Panc1 (cell line): ENCODE data around the gene CNGB1. TPM values are rescaled to one million over a fixed set of nuclear protein-coding genes. Genes with fewer than 3 reads are reported as not detected.

Experiments
- ATAC-seq: fragments of 200-7000 bp; cut with Tn5 transposase; 2 replicates; pipeline ENCODE4 v1.9.1; 2020; ENCODE audit warnings: mild to moderate bottlenecking, moderate library complexity
- BruUV-seq: library from RNA; stranded (reverse); fragments of 400-500 nt; replicated peaks from 2 replicates; lab custom pipeline; 2021; lab: Mats Ljungman, UMichigan
- CTCF ChIA-PET: fragments of 300-600 bp; sonication (Branson Sonifier 250); formaldehyde crosslinking; loops from one replicate; lab custom pipeline; 2022; ENCODE audit warnings: antibody characterized with exemption; lab: Charles Lee
- POLR2A ChIA-PET: fragments of 300-600 bp; sonication (Branson Sonifier 250); formaldehyde crosslinking; loops from one replicate; lab custom pipeline; 2022; ENCODE audit warnings: antibody characterized with exemption; lab: Charles Lee
- DNase-seq: peaks from one replicate; pipeline ENCODE4 v3.0.0-alpha.2; 2010; ENCODE audit warnings: low read depth, low spot score
- H3K27ac ChIP-seq: 2 replicates; pipeline ENCODE4 v1.5.1; 2011; ENCODE audit warnings: mild to moderate bottlenecking, low read length, inconsistent platforms
- H3K27me3 ChIP-seq: fragments of 200-500 bp; sonication (Bioruptor generic); 2 replicates; pipeline ENCODE4 v1.6.0; 2014; ENCODE audit warnings: low read length, inconsistent platforms; ENCODE audit not compliant: control insufficient read depth, insufficient read depth
- H3K36me3 ChIP-seq: fragments of 200-500 bp; sonication (Bioruptor generic); 2 replicates; pipeline ENCODE4 v1.5.1; 2014; ENCODE audit warnings: inconsistent platforms, mild to moderate bottlenecking, low read length, moderate library complexity; ENCODE audit not compliant: control insufficient read depth, insufficient read depth
- H3K4me1 ChIP-seq: 2 replicates; pipeline ENCODE4 v1.5.1; 2011; ENCODE audit warnings: inconsistent platforms, mild to moderate bottlenecking, low read length, moderate library complexity; ENCODE audit not compliant: control insufficient read depth, insufficient read depth
- H3K4me3 ChIP-seq, 2 experiments: 2 replicates each; pipeline ENCODE4 v1.5.1; 2011 to 2012; ENCODE audit warnings: low read depth in 2 of 2, low read length in 2 of 2, mild to moderate bottlenecking in 2 of 2, inconsistent platforms in 1 of 2, moderate library complexity in 1 of 2
- H3K9me3 ChIP-seq: fragments of 200-500 bp; sonication (Bioruptor generic); 2 replicates; pipeline ENCODE4 v1.5.1; 2014; ENCODE audit warnings: low read depth, mild to moderate bottlenecking, inconsistent platforms, low read length, moderate library complexity; ENCODE audit not compliant: control insufficient read depth, insufficient read depth
- POLR2AphosphoS5 ChIP-seq: IDR thresholded peaks from 2 replicates; pipeline ENCODE4 v1.6.1; 2012; ENCODE audit warnings: mild to moderate bottlenecking, low read depth, low read length, moderate library complexity
- SIN3A ChIP-seq: IDR thresholded peaks from 2 replicates; pipeline ENCODE4 v1.6.1; 2012; ENCODE audit warnings: low read depth, mild to moderate bottlenecking, low read length, moderate library complexity, borderline replicate concordance; ENCODE audit not compliant: insufficient read depth
- TCF7L2 ChIP-seq: IDR thresholded peaks from 2 replicates; pipeline ENCODE4 v1.6.1; 2011; ENCODE audit warnings: mild to moderate bottlenecking, low read depth, low read length, inconsistent platforms
- in situ Hi-C: cut with HindIII; loops from 2 replicates; pipeline ENCODE4 v1.10.0; 2016; ENCODE audit warnings: low sequenced_read_pairs, low pct_unique_long_range_greater_than_20kb
- intact Hi-C: fragments of 100-400 bp; cut with micrococcal nuclease; formaldehyde crosslinking; loops from one replicate; pipeline ENCODE4 v1.10.0; 2022; ENCODE audit not compliant: unreplicated experiment
- total RNA-seq: library from RNA; stranded (reverse); gene quantifications from one replicate; pipeline ENCODE4 v1.2.1, GENCODE V29; 2021; ENCODE audit not compliant: unreplicated experiment
- TF ChIP-seq, protein P1 (sequence below): fragments of 450-650 bp; IDR thresholded peaks from 2 replicates; pipeline ENCODE4 v1.5.1; 2017; ENCODE audit warnings: mild to moderate bottlenecking
- TF ChIP-seq, protein P2 (sequence below), 2 experiments: IDR thresholded peaks; 2 replicates each; pipeline ENCODE4 v1.6.1; 2011 to 2012; ENCODE audit warnings: low read depth in 2 of 2, control low read depth in 1 of 2, low read length in 1 of 2, mild to moderate bottlenecking in 1 of 2, moderate library complexity in 1 of 2; ENCODE audit not compliant: insufficient read depth in 1 of 2

Gene CNGB1
- total RNA-seq, 1 experiment from 2014 or later = not detected

DNA sequence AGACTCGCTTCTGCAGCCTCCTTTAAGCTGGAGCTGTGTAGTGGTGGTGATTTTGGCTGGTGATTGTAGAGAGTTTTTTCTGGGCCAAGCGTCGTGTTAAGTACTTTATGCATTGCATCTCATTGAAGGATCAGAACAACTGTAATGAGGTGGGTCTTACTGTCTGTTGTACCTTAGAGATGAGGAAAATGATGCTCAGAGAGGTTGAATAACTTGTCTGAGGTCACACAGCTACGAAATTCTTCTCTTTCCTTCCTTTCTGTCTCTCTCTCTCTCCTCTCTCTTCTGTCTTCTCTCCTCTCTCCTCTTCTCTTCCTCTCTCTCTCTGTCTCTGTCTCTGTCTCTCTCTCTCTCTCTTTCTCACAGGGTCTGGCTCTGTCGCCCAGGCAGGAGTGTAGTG, 82.8 kb downstream of the CNGB1 start:
- intact Hi-C loops = no loop called here
- ATAC-seq (no peak), DNase-seq (no peak)
- Histone ChIP-seq H3K36me3 (no peaks in the 10 kb centered on the region), H3K4me3 (no peak overlapping the region), H3K27me3 (no peaks in the 10 kb centered on the region), H3K9me3 (no peaks in the 10 kb centered on the region), H3K27ac (no peak overlapping the region), H3K4me1 (no peaks in the 10 kb centered on the region)
- TF ChIP-seq SIN3A (no peak), TCF7L2 (no peak), POLR2AphosphoS5 (no peak)
- TF ChIP-seq, protein P1, sequence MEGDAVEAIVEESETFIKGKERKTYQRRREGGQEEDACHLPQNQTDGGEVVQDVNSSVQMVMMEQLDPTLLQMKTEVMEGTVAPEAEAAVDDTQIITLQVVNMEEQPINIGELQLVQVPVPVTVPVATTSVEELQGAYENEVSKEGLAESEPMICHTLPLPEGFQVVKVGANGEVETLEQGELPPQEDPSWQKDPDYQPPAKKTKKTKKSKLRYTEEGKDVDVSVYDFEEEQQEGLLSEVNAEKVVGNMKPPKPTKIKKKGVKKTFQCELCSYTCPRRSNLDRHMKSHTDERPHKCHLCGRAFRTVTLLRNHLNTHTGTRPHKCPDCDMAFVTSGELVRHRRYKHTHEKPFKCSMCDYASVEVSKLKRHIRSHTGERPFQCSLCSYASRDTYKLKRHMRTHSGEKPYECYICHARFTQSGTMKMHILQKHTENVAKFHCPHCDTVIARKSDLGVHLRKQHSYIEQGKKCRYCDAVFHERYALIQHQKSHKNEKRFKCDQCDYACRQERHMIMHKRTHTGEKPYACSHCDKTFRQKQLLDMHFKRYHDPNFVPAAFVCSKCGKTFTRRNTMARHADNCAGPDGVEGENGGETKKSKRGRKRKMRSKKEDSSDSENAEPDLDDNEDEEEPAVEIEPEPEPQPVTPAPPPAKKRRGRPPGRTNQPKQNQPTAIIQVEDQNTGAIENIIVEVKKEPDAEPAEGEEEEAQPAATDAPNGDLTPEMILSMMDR = no peak
- TF ChIP-seq, protein P2, sequence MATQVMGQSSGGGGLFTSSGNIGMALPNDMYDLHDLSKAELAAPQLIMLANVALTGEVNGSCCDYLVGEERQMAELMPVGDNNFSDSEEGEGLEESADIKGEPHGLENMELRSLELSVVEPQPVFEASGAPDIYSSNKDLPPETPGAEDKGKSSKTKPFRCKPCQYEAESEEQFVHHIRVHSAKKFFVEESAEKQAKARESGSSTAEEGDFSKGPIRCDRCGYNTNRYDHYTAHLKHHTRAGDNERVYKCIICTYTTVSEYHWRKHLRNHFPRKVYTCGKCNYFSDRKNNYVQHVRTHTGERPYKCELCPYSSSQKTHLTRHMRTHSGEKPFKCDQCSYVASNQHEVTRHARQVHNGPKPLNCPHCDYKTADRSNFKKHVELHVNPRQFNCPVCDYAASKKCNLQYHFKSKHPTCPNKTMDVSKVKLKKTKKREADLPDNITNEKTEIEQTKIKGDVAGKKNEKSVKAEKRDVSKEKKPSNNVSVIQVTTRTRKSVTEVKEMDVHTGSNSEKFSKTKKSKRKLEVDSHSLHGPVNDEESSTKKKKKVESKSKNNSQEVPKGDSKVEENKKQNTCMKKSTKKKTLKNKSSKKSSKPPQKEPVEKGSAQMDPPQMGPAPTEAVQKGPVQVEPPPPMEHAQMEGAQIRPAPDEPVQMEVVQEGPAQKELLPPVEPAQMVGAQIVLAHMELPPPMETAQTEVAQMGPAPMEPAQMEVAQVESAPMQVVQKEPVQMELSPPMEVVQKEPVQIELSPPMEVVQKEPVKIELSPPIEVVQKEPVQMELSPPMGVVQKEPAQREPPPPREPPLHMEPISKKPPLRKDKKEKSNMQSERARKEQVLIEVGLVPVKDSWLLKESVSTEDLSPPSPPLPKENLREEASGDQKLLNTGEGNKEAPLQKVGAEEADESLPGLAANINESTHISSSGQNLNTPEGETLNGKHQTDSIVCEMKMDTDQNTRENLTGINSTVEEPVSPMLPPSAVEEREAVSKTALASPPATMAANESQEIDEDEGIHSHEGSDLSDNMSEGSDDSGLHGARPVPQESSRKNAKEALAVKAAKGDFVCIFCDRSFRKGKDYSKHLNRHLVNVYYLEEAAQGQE (IDR thresholded peaks at IDR 0.05; ENCODE audit: insufficient read depth in 1 of 2, low read depth in 2 of 2, low read length in 1 of 2) = no peak
- in situ Hi-C loops = no loop called here
- ChIA-PET POLR2A (no interaction called here), CTCF (no interaction called here)
- no TSS peak for BruUV-seq

DNA sequence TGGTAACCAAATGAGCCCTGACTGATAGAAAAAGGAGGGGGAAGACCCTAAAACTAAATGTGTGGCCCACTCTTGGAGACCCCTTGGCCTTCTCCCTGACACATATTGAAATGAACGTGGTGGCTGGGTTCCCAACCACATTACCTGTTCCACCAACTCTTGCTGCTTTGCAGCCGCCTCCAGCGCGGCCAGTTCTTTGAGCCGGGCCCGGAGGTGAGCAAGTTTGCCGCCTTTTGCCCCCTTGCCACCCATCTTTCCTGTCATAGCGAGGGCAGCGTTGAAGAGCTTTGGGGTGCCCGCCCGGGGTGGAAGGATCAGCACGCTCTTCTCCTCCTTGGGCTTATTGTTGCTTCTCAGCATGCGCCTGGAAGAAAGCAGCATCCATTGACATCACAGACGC, 83.2 kb downstream of the CNGB1 start:
- Histone ChIP-seq H3K4me3 (no peak overlapping the region), H3K9me3 (no peaks in the 10 kb centered on the region), H3K27me3 (no peaks in the 10 kb centered on the region), H3K27ac (no peak overlapping the region), H3K36me3 (no peaks in the 10 kb centered on the region), H3K4me1 (no peaks in the 10 kb centered on the region)
- in situ Hi-C loops = no loop called here
- CTCF ChIA-PET = no interaction called here
- intact Hi-C loops = no loop called here
- ATAC-seq (no peak), DNase-seq (no peak)
- TF ChIP-seq SIN3A = no peak
- TF ChIP-seq TCF7L2 = no peak
- no peak for TF ChIP-seq POLR2AphosphoS5
- TF ChIP-seq, protein P1 = no peak
- TF ChIP-seq, protein P2 (IDR thresholded peaks at IDR 0.05; ENCODE audit: insufficient read depth in 1 of 2, low read depth in 2 of 2, low read length in 1 of 2) = no peak
- POLR2A ChIA-PET = no interaction called here
- BruUV-seq = no TSS peak
